Activated CD4-positive, alpha-beta T cell treated with anti-CD3 and anti-CD28 coated beads, Interleukin-2, amount 50 U/mL, for 24 hours (primary cell): ENCODE data around the gene ANKRD33B.
"Not testable (repeated sequence)": the region's sequence is repeated elsewhere in the genome, so short reads cannot be mapped to it uniquely, and the experiment has no call there.

ENCODE experiments used
- DNase-seq, 2 donors: peaks; one replicate each; pipeline ENCODE4 v3.0.0-alpha.2; 2020; ENCODE audit warnings: low read depth in 1 of 2, low spot score in 1 of 2

ANKRD33B gene

DNA sequence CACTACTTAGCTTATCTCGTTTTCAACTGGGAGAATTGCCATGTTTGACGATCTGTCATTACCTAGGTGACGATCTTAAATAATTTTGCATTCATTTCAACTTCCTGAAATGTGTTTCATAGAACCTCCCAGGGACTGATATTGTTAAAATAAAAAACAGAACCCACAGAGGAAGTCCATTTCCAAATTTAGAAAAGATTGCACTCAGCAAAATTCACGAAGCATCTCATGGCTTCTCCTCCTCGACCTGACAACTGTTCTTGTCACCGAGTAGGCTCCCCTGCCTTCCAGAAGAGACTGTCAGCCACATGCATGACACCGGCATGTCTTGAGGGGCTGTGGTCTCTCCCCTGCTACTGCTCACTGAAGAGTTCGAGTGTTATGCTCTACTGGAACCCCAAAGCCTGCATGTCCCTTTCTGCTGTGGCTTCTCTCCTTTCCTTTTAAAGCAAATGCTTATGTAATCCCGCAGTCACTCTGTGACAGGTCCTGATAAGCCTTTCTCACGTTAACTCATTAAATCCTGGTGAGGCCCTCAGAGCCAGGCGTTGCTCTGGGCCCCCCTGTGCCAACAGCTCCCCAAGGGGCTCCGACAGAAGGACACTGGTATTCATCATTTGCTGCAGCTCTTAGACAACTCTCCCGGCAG is 26.8 kb upstream of the ANKRD33B start:
- no peak for DNase-seq

DNA sequence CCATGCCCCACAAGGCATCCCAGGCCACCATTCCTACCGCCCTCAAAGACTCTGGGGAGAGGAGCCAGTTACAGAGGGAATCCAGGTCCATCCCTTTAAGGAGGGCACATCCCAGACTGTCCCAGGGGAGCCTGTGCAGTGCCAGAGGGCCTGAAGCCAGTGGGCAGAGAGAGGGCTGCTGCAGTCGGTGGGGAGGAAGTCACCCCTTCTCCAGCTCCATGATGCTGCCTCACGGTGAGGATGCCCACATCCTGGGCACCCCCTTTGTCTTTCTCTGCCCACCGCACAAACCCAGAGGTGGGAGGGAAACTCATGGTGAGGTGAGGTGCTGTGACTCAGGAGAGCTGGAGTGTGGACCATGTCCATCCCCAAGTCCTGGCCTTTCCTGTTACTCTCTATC is 26.2 kb upstream of the ANKRD33B start:
- DNase-seq = no peak

DNA sequence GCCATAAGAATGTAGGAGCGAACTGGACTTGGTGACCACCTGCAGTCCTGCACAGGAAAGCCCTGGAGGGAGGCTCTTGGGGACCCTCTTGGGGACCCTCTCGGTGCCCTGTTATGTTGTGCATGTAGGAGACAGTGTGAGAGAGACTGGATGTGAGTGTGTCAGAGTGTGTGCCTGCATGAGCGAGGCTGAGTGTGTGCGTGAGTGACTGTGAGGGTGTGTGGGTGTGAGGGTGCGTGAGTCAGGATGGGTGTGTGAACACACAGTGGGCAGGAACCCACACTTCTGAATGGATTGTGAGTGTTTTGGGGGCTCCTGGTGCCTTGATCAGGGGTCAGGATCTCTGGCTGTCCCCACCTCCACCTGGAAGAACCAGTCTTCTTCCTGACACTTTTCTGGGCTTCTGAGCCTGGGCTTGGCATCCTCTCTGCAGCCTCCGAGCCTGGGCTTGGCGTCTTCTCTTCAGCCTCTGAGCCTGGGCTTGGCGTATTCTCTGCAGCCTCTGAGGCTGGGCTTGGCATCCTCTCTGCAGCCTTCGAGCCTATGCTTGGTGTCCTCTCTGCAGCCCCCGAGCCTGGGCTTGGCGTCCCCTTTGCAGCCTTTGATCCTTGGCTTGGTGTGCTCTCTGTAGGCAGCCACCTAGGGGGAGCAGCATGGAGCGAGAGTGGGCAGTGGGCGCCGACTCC is 25.6 kb upstream of the ANKRD33B start:
- no peak for DNase-seq

DNA sequence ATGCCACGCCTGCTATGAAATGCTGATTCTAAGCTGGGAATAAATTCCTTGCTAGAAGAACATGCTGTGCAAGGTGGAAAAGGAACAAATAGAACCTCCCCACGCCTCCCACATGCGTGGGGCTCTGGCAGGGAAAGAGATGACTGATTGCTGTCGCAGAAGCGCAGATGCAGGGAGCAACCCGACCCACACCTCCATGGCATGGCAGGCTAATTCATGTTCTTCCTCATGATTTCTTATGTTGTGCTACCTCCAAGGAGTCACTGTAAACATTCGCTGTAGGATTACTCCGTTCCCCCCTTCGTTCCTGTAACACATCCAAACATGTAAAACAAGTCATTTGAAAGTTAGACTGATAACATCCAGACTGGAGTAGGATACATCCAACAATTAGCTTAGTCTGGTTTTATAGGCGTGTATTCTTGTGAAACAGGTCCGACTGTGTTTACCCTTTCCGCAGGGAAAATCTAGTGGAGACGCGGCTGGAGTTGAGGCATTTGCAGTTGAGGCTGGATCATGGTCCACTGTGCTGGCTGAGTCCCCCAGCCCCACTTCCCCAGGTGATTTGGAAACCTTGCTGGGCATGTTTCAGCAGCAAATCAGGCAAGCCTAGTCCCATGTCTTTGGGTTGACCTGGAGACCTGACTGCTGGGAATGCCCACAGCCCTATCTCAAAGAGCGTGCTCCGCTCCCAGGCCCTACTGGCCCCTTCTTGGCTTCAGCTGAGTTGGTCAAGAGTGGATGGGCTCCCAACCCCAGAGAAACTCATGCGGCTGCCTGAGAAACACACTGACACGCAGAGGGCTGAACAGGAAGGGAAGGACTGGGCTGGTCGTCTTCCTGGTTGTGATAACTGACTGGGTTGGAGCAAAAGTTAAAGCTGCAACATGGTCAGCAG is 24.8 kb upstream of the ANKRD33B start:
- no peak for DNase-seq

DNA sequence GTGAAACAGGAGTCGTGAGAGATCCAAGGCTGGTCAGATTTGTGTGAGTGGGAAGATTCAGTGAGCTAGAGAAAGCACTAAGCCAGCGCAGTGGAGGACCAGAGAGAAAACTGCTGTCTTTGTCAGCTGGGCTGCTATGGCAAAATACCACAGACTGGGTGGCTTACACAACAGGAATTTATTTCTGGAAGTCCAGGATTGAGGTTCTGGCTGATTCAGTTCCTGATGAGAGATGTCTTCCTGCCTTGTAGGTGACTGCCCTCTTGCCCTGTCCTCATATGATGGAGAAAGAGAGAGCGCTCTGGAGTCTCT is 24.2 kb upstream of the ANKRD33B start:
- no peak for DNase-seq

DNA sequence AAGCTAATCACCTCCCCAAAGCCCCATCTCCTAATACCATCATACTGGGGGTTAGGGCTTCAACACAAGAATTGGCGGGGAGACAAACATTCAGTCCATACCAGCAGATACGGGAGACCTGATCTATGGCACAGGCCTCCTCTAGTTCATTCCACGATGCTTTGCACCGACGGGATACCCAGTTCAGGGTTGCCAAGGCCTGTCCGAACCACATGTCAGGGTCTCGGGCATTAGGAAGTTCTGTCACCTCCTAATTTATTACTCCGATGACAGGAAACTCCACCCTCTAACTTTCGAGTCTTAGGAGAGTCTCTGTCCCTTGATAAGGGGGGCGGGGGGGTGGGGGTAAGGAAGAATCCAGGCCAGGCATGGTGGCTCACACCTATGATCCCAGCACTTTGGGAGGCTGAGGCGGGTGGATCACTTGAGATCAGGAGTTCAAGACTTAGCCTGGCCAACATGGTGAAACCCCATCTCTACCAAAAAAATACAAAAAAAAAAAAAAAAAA is 23.8 kb upstream of the ANKRD33B start:
- DNase-seq = no peak

DNA sequence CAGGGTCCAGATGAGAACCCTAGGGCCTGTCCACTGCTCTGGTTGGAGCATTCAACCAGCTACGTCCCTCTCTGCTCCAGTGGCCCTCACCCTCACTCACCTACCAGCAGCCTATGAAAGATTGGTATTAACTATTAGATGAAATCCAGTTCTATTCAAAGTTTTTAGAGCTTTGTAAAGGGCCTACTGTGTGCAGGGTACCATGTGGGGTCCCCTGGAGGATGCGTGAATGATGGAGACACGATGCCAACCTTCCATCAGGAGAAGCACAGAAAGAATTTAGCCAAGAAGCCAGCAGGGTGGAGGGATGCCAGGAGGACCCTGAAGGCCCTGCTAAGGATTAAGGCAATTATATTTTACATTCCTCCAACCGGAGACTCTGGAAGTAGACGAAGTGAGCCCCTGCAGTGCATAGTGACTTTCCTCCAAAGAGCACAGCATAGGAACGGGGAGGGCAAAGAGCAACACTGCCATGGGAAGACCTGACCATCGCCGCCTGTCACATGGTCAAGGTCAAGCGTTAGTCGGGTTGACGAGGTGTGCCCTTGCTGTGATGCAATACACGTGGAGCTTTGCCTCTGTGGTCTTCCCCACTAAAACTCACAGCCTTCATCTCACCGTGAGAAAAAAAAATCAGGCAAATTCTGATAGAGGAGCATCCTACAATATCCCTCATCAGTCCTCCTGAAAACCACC is 22.8 kb upstream of the ANKRD33B start:
- no peak for DNase-seq

DNA sequence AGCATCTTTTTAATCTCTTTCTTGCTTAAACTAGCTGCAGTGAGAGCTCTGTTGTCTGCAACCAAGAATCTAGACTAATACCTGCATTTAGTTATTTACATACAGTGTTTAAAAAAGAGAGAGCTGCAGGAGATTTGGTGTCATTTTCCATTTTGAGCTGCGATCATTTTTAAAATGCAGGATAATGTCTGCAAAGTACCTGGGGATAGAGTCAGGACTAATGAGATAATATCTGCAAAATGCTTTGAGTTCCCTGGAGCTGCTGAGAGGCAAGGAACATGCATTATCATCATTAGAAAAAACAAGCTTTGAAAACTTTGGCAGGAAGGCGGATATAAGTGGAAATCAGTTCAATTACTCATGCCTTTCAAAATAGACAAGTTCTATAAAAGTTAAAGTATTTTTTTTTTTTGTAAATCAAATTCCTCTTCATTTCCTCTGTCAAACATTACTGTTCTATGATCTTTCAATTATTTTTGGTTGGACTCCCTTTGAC is 21.8 kb upstream of the ANKRD33B start:
- no peak for DNase-seq

DNA sequence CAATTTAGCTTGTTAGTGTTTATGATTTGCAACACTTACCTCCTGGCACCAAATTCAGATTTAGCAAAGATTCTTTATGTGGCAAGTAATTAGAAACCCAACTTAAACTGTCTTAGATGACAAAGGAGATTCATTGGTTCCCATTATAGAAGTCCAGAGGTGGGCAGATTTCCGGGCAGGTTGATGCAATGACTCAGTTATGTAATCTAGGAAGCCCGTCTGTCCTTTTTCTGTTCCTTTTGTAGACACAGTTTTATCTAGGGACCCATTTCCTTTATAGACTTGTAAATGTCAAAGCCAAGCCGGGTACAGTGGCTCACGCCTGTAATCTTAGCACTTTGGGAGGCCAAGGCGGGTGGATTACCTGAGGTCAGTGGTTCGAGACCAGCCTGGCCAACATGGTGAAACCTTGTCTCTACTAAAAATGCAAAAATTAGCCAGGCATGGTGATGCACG is 20.3 kb upstream of the ANKRD33B start:
- DNase-seq = no peak

DNA sequence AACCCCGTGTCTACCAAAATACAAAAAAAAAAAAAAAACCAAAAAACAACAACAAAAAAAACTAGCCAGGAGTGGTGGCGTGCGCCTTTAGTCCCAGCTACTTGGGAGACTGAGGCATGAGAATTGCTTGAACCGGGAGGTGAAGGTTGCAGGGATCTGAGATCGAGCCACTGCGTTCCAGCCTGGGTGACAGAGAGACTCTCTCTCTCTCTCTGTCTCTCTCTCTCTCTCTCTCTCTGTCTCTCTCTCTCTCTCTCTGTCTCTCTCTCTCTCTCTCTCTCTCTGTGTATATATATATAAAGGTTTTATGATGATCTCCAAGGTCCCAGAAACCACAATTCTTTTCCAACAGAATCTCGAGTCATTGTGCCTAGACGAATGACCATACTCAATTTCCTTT is 18.8 kb upstream of the ANKRD33B start:
- DNase-seq = no peak

DNA sequence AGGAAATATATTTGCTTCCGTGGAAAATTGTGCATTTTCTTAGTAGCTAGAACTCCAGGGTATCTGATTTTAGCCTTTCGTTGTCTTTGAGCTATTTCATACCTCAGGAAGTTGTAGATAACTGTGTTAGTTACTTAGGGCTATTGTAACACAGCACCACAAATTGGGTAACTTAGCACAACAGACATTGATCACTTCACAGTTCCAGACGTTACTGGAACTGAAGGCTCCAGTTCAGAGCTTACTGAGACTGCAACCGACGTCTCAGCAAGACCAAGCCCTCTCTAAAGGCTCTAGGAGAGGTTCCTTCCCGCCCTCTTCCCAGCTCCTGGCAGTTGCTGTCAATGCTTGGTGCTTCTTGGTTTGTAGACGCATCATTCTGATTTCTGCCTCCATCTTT is 17.7 kb upstream of the ANKRD33B start:
- DNase-seq = no peak

DNA sequence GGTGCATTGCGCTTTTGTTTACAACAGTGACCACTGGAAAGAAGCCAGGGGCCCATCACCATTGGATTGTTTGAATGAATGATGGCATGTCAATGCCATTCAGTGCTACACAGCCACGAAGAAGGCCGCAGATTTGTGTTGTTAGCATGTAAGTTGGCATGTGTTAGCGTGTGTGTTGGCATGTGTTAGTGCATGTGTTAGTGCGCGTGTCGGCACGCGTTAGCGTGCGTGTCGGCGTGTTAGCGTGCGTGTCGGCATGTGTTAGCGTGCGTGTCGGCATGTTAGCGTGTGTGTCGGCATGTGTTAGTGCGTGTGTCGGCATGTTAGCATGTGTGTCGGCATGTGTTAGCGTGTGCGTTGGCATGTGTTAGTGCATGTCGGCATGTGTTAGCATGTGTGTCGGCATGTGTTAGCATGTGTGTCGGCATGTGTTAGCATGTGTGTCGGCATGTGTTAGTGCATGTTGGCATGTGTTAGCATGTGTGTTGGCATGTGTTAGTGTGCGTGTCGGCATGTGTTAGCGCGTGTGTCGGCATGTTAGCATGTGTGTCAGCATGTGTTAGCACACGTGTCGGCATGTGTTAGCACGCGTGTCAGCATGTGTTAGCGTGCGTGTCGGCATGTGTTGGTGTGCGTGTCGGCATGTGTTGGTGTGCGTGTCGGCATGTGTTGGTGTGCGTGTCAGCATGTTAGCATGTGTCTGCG is 15.3 kb upstream of the ANKRD33B start:
- DNase-seq = no peak

DNA sequence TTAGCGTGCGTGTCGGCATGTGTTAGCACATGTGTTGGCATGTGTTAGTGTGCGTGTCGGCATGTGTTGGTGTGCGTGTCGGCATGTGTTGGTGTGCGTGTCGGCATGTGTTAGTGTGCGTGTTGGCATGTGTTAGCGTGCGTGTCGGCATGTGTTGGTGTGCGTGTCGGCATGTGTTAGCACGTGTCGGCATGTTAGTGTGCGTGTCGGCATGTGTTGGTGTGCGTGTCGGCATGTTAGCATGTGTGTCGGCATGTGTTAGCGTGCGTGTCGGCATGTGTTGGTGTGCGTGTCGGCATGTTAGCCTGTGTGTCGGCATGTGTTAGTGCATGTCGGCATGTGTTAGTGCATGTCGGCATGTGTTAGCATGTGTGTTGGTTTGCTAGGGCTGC is 14.8 kb upstream of the ANKRD33B start:
- not testable (repeated sequence) for DNase-seq

DNA sequence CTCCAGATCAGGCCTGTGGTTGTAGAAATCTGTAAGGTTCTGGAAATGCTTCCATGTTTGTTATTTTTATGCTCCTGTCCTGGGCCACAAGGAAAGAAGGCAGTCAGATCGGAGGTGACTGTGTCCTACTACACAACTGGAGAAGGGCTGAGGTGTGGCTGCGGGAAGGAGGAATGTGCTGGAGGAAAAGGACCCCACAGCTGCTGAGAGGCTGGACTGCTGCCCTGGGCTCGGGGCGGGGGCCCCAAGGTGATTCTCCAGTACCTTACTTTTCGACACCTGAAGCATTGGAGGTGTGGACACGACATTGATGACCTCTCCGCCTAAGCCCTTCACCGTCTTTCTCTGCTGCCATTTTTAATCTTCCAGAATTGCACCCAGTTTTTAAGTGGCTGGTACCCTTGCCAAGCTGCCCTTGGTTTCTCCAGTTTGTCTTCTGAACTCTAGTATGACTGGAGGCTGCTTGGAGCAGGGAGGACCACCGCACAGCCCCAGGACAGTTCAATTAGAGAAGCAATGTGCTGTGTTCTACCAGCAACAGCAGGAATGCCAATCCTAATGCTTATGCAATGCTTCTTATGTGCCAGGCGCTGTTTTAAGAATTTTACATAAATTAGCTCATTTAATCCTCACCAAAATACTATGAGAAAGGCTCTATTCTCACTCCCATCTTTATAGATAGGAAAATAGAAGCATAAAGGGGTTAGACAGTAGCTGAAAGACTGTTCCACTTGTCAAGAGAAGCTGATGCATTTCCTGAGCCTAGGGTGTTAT is 13.5 kb upstream of the ANKRD33B start:
- no peak for DNase-seq

DNA sequence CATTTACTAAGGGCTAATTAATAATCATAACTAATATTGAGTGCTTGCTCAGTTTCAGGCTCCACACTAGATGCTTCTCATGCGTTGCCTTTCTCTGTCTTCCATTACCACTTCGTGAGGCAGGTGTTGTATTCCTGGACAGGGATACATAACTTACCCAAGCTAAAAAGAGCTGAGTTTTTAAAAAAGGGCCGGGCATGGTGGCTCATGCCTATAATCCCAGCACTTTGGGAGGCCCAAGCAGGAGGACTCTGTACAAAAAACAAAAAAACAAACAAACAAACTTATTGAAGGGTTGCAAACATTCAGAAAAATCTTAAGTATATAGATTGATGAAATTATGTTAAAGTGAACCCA is 12.1 kb upstream of the ANKRD33B start:
- DNase-seq = no peak

DNA sequence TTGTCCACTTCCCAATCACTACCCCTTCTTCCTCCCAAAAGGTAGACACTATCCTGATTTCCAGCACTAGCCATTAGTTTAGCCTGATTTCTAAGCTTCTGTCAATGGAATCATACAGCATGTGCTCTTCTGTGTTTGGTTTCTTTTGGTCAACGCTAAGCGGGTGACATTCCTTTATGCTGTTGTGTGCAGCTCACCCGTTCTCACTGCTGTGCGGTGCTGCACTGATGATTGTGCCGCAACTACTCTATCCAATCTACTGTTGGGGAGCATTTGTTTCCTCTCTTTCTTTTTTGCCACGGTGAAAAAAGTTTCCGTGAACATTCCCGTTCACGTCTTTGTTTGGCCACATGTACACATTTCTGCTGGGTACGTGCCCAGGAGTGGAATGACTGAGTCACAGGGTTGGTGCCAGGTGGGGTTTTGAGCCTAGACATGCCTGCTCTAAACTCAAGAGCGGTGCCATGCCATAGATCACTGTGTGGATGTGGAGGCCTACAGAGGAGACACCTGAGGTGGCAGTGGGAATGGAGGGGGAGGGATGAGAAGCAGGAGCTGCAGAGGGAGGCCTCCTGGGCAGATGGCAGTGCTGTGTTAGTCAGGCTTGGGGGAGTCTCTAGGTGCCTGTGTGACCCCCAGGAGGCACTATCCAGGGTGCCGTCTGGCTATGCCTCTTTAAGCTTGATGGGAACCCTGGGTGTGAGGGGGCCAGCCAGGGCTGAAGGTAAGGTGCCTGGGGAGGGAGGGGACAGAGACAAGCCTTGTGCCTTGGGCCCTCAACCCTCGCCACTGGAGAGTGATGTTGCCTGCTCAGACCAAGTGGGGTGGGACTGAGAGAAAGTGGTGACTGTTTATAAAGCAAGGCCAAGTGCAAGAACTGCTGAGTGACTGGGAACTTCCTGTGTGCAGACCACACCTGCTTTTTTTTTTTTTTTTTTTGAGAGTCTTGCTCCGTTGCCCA is 11.4 kb upstream of the ANKRD33B start:
- DNase-seq = no peak

DNA sequence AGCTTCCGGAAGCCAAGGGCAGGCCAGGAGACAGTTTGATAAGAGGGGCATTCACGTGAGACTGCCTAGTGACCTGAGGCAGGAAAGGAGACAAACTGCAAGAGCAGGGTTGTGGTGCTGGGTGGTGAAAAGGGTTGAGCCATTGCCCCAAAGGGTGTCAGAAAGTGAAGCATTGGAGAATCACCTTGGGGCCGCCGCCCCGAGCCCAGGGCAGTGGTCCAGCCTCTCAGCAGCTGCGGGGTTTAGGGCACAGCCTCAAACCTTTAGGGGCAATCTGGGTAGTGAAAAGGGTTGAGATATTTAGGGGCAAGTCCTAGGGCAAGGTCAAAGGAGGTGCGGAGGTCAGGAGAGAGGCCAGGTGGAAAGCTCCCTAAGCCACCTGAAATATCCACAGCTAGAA is 10.4 kb upstream of the ANKRD33B start:
- no peak for DNase-seq

DNA sequence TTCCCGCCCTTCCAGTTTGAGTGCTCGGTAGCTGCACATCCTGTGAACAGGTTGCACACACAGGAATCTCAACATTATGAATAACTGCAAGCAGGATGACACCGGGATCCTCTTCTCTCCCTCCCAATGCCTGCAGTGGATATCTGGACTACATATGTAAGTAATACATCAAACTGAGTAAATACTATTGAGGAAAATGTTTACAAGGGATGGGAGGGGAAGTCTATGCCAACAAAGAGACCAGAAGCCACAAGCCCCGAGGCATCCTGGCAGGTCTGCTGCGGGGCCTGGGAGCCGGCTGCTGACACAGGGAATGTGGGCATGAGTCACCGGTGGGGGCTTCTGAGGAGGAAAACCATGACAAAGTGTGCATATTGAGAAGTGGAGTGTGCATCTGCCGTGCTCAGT is 8.6 kb upstream of the ANKRD33B start:
- DNase-seq = no peak

DNA sequence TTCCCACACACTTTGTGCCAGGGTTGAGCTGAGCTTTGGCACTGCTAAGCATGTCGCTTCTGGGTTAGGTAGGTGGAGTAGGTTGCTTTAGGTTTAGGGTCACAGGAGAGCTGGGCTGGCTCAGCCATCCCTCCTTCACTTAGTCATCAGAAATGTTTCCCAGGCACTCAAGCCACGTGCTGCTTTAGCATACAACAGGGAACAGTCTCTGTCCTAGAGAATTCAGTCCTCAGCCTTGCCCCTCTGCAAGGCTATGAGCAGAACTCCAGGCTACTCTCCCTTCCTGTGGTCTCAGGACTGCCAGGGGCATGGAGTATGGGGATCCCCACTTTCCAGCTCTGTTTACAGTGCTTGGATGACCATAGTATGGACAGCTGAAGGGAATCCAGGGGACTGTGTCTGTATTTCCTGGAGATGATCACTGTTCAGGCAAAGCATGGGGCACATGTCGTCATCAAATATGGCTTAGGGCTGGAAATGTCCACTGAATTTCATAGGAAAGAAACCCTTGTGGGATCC is 7.5 kb upstream of the ANKRD33B start:
- no peak for DNase-seq
